Measurements from ENCODE around the gene BBIP1.

BBIP1 gene

DNA sequence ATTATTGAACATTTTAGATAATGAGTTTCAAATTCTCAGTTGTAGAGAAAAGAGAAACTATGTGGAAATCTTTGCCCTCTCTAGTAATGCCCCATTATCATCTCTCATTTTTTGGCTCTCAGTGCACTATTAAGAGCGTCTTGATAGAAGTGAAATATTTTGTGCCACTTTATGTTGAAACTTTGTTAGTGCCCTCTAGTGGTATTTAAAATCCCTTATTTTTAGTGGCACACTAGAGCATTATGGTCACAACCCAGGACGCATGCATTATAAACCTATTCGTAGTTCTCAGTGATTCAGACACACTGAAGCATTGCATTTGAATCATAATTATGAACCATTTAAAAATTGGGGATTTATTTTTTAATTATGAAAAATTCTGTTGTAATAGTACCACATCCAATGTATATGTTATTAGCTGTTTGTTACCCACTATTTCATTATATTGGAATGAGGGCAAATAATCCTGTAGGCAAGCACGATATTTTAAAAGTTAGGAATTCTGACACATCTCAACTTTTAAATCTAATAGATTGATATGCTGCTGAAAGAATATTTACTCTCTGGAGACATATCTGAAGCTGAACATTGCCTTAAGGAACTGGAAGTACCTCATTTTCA, 25.3 kb downstream of the BBIP1 start:
- DNase-seq = peak; percentile 68
- in situ Hi-C loops (cut with MboI; ENCODE audit: low pct_unique_long_range_greater_than_20kb, low sequenced_read_pairs) = no loop called here

DNA sequence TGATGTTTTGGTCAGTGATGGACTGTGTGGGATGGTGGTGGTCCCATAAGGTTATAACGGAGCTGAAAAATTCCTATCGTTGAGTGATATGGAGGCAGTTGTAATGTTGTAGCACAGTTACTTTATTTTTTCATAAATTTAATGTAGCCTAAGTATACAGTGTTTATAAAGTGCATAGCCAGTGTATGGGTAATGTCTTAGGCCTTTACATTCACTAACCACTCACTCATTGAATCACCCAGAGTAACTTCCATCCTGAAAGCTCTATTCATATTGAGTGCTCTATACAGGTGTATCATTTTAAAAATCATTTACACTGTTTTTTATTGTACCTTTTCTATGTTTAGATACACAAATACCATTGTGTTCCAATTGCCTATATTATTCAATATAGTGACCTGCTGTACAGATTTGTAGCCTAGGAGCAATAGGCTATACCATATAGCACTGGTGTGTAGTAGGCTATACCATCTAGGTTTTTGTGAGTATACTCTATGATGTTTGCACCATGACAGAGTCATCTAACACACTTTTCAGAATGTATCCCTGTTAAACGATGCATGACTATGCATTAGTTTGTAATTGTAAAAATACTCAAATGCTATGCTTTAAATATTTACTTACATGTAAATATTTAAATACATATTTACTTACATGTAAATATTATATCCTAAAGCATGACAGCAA, 26.2 kb downstream of the BBIP1 start:
- DNase-seq = no peak
- in situ Hi-C loops (cut with MboI; ENCODE audit: low pct_unique_long_range_greater_than_20kb, low sequenced_read_pairs) = no loop called here

DNA sequence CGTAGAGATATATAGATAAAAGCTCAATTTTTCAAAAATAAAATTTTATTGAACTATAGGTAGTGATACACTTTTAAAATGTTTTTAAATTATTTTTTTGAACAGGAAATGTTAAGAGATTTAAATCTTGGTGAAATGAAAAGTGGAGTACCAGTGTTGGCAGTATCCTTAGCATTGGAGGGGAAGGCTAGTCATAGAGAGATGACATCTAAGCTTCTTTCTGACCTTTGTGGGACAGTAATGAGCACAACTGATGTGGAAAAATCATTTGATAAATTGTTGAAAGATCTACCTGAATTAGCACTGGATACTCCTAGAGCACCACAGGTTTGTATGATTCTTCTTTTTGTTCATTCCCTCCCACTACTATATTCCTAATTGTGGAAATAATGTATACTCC, 31.4 kb downstream of the BBIP1 start:
- in situ Hi-C loops (cut with MboI; ENCODE audit: low pct_unique_long_range_greater_than_20kb, low sequenced_read_pairs) = no loop called here

DNA sequence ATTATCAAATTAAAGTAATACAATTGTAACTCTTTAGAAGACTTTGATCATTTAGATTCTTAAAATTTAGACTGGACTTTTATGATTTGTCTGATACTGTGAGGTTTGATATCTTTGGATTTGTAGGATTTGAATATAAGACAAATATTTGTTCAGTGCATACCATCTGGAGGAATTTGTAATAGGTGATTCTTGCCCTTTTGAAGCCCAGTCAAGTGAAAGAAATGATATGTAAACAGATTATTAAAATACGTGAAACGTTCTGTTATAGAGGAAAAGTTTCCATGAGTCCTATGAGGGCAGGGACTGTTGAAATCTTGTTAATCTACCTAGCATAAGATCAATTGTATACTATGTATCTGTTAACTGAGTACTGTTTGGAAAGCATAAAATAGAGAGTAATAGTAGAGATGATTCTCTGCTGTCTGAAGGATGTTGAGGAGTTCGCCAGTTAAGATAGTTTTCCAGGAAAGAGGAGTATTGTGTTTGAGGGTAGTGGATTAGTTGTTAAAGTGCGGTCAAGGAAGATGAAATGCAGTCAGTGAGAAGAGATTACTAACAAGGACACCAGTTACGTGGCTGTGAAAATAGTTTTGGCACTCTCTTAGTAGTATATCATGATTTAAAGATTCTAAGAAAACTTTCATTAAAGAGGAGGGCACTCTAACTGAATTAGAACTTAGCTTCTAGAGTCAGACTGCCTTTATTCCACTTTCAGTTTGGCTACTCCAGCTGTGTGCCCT, 32.9 kb downstream of the BBIP1 start:
- DNase-seq = no peak
- in situ Hi-C loops (cut with MboI; ENCODE audit: low pct_unique_long_range_greater_than_20kb, low sequenced_read_pairs) = no loop called here

More for the DNA sequence above, 31.4 kb downstream of the BBIP1 start:
- DNase-seq = no peak

DNA sequence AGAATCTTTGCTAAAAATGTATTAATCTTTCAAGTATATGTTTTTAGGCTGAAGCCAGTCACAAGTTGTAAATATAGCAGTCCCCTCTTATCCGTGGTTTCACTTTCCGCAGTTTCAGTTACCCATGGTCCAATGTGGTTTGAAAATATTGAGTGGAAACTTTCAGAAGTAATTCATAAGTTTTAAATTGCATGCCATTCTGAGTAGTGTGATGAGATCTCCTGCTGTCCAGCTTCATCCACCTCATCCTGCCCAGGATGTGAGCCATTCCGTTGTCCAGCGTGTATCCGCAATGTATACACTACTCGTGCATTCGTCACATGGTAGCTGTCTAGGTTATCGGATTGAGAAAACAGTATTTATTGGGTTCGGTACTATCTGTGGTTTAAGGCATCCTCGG, 35.1 kb downstream of the BBIP1 start:
- in situ Hi-C loops (cut with MboI; ENCODE audit: low pct_unique_long_range_greater_than_20kb, low sequenced_read_pairs) = no loop called here

DNA sequence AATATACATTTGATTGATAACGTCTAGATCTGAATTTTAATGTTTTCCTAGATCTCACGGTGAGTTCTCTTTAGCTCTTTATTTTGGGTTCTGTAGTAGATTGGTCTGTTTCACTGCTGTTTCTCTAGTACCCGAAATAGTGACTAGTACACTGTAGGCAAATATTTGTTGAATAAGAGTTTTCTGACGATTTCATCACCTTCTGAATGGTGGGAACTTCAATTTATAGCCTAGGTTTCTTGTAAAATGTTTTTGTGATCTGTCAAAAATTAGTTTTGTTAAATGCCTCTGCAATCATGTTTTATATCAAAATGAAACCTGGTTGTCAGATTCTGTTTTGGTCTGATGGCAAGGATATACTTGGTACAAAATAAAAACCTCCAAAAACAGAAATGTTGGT, 37.1 kb downstream of the BBIP1 start:
- DNase-seq = no peak
- in situ Hi-C loops (cut with MboI; ENCODE audit: low pct_unique_long_range_greater_than_20kb, low sequenced_read_pairs) = no loop called here

More for the DNA sequence above, 35.1 kb downstream of the BBIP1 start:
- DNase-seq = no peak

DNA sequence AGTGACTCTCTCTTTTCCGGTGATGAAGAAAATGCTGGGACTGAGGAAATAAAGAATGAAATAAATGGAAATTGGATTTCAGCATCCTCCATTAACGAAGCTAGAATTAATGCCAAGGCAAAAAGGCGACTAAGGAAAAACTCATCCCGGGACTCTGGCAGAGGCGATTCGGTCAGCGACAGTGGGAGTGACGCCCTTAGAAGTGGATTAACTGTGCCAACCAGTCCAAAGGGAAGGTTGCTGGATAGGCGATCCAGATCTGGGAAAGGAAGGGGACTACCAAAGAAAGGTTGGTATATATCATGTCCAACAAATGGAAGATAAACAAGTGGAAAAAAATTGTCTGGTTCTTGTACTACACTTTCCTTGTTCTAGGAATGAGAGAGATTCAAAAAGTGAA, 37.7 kb downstream of the BBIP1 start:
- DNase-seq = no peak
- in situ Hi-C loops (cut with MboI; ENCODE audit: low pct_unique_long_range_greater_than_20kb, low sequenced_read_pairs) = no loop called here

- in situ Hi-C loops (cut with MboI; ENCODE audit: low pct_unique_long_range_greater_than_20kb, low sequenced_read_pairs) = no loop called here
- no peak for DNase-seq
Measured at GRCh38 chr10:110880012-110880411, 39.0 kb downstream of the BBIP1 start.

DNA sequence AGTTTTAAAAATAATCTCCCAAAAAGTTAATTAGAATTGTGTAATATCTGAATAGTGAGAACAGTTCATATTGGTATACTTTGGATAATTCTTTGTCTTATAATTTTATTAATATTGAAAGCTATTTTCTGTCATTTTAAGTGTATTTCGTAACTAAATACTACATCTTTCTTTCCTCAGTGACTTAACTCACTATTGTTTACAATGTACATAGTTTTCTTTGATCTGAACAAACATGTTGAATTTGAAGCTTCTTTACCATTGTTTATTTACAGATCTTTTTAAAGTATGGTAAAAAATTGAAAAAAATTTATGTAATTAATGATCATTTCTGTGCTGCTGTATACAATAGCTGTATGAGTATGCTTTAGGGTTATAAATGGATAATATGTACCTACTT, 42.2 kb downstream of the BBIP1 start:
- DNase-seq = no peak
- in situ Hi-C loops (cut with MboI; ENCODE audit: low pct_unique_long_range_greater_than_20kb, low sequenced_read_pairs) = no loop called here

- no peak for DNase-seq
- in situ Hi-C loops (cut with MboI; ENCODE audit: low pct_unique_long_range_greater_than_20kb, low sequenced_read_pairs) = no loop called here
Measured at GRCh38 chr10:110876000-110876399, 43.0 kb downstream of the BBIP1 start.

GRCh38 chr10:110873951-110874350, 45.0 kb downstream of the BBIP1 start:
- no peak for DNase-seq
- in situ Hi-C loops (cut with MboI; ENCODE audit: low pct_unique_long_range_greater_than_20kb, low sequenced_read_pairs) = no loop called here

- in situ Hi-C loops (cut with MboI; ENCODE audit: low pct_unique_long_range_greater_than_20kb, low sequenced_read_pairs) = no loop called here
- DNase-seq = peak; percentile 34
Measured at GRCh38 chr10:110872984-110873923, 45.7 kb downstream of the BBIP1 start.

DNA sequence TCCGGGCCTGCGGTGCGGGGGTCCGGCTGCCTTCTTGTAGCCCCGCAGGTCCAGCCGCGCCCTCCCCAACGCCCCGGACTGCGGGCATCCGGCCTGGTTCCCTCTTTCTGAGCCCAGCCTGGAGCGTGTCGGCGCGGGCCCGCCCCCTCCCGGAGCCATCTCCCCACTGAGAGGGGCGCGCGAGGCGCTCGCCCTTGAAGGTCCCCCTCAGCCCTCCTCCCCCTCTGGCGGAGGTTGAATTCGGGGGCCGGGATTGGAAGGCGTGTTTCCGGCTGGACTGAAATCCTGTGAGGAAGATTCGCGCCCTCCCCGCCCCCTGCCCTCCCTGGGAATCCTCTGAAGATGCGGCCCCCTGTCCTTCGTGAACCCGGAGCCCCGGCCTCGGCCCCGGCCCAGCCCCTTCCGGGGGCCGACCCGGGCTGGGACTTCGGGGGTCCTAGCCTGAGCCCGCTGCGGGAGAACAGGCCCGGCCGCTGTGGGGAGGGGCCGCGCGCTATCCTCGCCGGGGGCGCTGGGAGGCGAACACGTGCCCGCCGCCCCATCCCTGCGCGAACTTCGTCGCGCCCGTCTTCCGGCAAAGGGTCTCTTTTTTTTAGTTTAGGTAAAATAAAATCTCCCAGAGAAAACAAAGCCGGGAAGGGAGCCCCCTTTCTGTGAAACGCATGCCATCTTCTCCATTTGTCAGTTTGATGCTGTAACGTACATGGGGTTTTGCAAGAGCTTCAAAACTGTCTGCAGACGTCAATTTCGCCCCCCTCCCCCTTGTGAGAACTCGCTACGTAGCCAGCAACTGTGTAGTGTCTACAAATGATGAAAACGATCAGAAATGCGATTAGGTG, 46.6 kb downstream of the BBIP1 start:
- in situ Hi-C loops (cut with MboI; ENCODE audit: low pct_unique_long_range_greater_than_20kb, low sequenced_read_pairs) = no loop called here
- DNase-seq = peak; percentile 85

DNA sequence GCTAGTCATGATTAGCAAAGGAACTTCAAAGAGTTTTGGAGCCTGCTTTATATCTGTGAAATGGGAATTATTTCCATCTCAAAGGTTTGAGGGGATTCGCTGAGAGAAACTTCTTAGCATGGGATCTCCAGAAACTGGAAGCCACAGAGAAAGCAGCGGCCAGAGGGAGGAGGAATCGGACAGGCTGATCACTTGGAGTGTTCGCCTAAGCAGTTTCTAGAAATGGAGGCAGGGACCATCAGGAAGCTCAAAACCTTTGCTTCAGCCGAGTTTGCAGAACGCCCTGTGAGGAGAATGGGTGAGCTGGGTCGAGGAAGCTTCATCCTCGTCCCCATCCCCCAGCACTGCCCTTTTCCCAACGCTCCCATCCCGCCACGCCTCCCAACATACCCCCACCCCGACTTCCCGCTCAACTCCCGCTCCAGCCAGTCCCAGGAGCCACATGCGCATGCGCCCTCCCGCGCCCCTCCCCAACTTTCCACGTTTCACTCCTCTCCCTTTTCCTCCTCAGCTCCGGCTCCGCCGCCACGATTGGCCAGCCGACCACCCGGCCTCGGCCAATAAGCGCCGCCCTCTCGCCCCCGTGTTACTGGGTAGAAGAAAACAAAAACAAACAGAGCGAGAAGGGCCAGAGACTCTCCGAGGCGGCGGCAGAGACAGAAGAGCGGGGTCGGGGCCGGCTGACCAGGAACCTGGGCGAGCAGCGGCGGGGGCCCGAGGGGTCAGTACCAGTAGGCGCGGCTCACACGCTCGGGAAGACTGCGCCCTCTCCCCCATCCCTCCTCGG, 47.5 kb downstream of the BBIP1 start, which contains the start of gene PDCD4:
PDCD4 (plus strand) TSS at position 631 of the 787 bp plus-strand sequence. CDS start 4,100 bp downstream, outside the sequence.
- peak; percentile 99 for DNase-seq

GRCh38 chr10:110870823-110871297, 48.1 kb downstream of the BBIP1 start:
- in situ Hi-C loops (cut with MboI; ENCODE audit: low pct_unique_long_range_greater_than_20kb, low sequenced_read_pairs) = no loop called here
- DNase-seq = no peak

More for the DNA sequence above, 47.5 kb downstream of the BBIP1 start, which contains the start of gene PDCD4:
- in situ Hi-C loops (cut with MboI; ENCODE audit: low pct_unique_long_range_greater_than_20kb, low sequenced_read_pairs) = no loop called here

DNA sequence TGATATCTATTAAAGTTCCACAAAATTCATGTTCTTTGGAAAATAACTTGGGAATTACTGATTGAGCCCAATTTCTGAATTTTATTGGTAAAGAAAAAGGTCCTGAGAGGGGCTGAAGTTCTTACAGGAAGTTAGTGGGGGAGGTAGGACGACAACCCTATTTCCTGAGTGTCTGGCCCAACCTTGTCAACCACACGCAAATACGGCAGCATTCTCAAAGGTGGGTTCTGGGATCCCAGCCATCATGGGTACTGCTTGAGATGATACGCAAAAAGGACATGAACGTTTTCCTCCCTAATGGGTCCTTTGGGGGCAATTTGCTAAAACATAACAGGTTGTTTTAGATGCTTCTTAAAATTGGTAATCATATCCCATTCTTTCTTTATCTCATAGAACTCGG, 50.0 kb downstream of the BBIP1 start:
- peak; percentile 72 for DNase-seq
- in situ Hi-C loops (cut with MboI; ENCODE audit: low pct_unique_long_range_greater_than_20kb, low sequenced_read_pairs) = no loop called here

DNA sequence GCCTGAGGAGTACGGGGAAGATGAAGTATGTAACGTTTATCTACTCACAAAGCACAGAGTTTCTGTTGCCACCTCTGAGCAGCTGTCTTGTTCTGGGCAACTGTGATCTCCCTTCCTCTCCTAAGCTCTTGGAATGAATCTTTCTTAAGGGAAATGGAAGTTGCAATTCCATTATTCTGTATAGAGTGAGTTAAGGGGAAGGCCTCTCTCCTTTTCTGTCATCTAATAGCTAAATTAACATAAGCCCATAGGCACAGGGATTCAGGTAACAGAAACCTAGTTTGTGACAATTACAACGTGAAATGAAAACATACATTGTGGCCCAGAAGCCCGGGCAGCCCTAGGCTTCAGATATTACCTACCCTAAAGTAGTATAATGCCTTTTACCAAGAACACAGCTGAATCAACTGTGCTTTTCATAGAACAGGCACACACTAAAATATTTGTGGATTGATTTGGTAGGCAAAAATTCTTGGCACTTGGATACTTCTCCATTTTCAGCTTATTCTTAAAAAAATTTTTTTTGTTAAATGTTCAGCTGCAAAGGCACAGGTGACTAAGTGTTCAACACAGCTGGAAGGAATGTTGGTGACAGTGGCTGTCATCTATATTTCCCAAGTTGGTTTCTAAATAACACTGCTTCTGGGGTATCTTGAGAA, 51.0 kb downstream of the BBIP1 start:
- in situ Hi-C loops (cut with MboI; ENCODE audit: low pct_unique_long_range_greater_than_20kb, low sequenced_read_pairs) = no loop called here
- no peak for DNase-seq

All from KBM-7 (cell line).